ENCODE data around the gene CRHR2. TPM values are rescaled to one million over a fixed set of nuclear protein-coding genes. Genes with fewer than 3 reads are reported as not detected.

The CRHR2 gene
- total RNA-seq, 1 experiment from 2014 or later: not detected

DNA sequence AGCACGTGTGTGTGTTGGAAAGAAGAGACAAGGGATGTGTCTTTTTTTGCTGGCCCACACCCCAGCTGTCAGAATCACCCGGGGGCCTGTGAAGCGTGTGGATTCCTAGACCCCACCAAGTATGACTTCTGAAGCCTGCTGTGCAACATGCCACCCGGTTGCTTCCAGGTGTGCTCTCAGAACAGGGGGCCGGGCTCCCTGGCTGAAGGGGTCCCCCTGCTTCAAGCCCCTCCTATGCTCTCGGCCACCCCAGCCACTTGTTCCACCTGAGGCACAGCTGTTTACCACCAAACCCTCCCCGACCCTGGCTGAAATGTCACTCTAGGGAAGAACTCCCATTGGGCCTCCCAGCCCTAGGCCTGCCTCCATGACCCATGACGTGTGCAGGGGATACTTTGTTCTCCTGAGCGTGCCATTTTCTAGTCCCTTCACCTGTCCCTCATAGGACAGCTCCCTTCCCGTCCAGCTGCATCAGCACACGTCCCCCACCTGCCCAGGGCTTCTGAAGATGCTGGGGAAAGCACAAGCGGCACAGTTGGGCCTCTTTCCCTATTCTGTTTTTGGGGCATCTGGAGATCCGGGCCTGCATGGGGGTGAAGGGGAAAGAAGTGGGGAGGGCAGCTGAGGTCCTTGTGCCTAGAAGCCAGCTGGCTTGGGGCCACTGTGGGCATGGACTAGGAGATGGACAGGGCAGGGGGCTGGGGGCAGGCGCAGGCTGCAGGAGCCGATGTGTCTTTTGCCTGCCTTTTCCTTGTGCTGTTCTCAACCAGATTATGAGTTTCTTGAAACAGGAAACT is 33.3 kb downstream of the CRHR2 start:
- BruUV-seq (replicated peaks): no TSS peak

DNA sequence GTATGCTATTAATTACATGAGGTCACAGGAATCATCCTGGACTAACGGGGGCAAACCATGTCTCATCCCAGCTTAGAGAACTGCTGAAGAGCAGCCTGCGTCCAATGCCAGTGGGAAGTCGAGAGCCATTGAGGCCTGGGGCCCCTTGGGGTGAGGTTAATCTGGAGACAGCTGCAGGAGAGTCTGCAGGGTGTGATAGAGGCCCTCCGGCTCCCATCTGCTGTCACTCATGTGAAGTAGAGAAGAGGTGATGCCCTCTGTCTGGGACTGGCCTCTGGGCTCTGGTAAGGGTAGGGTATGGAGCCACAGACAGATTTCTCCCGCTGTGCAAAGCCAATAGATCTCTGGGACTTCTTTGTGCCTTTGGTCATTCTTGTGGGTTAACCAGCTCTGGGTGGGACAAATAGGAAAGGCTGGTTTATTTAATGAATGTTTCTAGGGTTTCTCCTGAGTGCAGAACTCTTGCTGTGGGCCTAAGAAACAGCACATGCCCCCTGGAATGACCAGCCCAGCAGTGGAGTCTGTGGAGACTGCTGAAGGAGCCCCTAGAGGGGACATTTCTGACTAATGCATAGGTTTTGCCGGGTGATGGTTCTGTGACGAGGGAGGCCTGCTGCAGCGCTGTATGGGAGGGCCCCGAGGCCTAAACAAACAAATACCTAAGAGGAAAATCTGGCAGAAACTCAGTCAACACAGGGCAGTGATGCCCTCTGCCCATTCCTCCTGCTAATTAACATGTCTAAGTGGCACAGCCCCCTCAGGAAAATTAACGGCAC is 34.5 kb downstream of the CRHR2 start:
- TF ChIP-seq EZH2 (IDR thresholded peaks at IDR 0.05; ENCODE audit: borderline replicate concordance, low read depth, low read length, poor library complexity, severe bottlenecking): no peak
- TF ChIP-seq, protein P1, sequence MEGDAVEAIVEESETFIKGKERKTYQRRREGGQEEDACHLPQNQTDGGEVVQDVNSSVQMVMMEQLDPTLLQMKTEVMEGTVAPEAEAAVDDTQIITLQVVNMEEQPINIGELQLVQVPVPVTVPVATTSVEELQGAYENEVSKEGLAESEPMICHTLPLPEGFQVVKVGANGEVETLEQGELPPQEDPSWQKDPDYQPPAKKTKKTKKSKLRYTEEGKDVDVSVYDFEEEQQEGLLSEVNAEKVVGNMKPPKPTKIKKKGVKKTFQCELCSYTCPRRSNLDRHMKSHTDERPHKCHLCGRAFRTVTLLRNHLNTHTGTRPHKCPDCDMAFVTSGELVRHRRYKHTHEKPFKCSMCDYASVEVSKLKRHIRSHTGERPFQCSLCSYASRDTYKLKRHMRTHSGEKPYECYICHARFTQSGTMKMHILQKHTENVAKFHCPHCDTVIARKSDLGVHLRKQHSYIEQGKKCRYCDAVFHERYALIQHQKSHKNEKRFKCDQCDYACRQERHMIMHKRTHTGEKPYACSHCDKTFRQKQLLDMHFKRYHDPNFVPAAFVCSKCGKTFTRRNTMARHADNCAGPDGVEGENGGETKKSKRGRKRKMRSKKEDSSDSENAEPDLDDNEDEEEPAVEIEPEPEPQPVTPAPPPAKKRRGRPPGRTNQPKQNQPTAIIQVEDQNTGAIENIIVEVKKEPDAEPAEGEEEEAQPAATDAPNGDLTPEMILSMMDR (conservative IDR thresholded peaks at IDR 0.05; ENCODE audit: low read depth, low read length): no peak
- intact Hi-C loops (cut with micrococcal nuclease; ENCODE audit: unreplicated experiment): no loop called here
- no peak overlapping the region for H3K27ac ChIP-seq (ENCODE audit: low read depth, low read length, poor library complexity, severe bottlenecking)
- H3K27me3 ChIP-seq (replicated peaks; ENCODE audit: insufficient read depth, low read depth, low read length, poor library complexity): no peaks in the 10 kb centered on the region
- H3K9me3 ChIP-seq (ENCODE audit: low read depth, low read length, poor library complexity, severe bottlenecking): no peaks in the 10 kb centered on the region
- H3K36me3 ChIP-seq (ENCODE audit: insufficient read depth, low read length, poor library complexity, severe bottlenecking): peaks cover 6% of the 10 kb centered on the region
- no peak for DNase-seq (ENCODE audit: low spot score)
- H3K4me3 ChIP-seq (ENCODE audit: low read depth, low read length, poor library complexity, severe bottlenecking): no peak overlapping the region
- no peaks in the 10 kb centered on the region for H3K4me1 ChIP-seq (ENCODE audit: insufficient read depth, low read length, poor library complexity, severe bottlenecking)
- ChIA-PET CTCF (no interaction called here), POLR2A (ENCODE audit: low non-redundant PET) (no interaction called here)
- BruUV-seq (replicated peaks): no TSS peak

More for the DNA sequence above, 33.3 kb downstream of the CRHR2 start:
- Histone ChIP-seq H3K27ac (ENCODE audit: low read depth, low read length, poor library complexity, severe bottlenecking) (no peak overlapping the region), H3K36me3 (ENCODE audit: insufficient read depth, low read length, poor library complexity, severe bottlenecking) (no peaks in the 10 kb centered on the region), H3K9me3 (ENCODE audit: low read depth, low read length, poor library complexity, severe bottlenecking) (no peaks in the 10 kb centered on the region), H3K27me3 (replicated peaks; ENCODE audit: insufficient read depth, low read depth, low read length, poor library complexity) (no peaks in the 10 kb centered on the region), H3K4me3 (ENCODE audit: low read depth, low read length, poor library complexity, severe bottlenecking) (no peak overlapping the region), H3K4me1 (ENCODE audit: insufficient read depth, low read length, poor library complexity, severe bottlenecking) (no peaks in the 10 kb centered on the region)
- intact Hi-C loops (cut with micrococcal nuclease; ENCODE audit: unreplicated experiment): no loop called here
- ChIA-PET CTCF (no interaction called here), POLR2A (ENCODE audit: low non-redundant PET) (no interaction called here)
- TF ChIP-seq EZH2 (IDR thresholded peaks at IDR 0.05; ENCODE audit: borderline replicate concordance, low read depth, low read length, poor library complexity, severe bottlenecking): no peak
- TF ChIP-seq, protein P1 (conservative IDR thresholded peaks at IDR 0.05; ENCODE audit: low read depth, low read length): no peak
- no peak for DNase-seq (ENCODE audit: low spot score)

DNA sequence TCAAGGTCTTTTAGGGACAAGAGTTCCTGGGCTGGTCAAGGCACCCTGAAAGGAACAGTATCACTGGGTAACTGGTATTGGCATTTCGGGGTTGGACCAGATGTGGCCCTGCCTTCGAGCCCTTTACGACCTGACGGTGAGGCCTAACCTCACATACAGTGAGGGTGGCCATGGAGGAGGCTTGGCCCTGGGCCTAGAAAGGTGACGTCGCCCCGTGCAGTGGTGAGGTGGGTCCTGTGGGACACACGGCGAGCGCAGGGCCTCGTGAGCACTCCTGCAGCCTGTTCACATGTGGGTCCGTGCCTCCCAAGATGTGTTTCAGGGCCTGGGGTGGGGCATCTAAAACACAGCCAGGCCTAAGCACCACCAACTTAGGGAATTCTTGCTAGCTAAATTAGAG is 36.1 kb downstream of the CRHR2 start:
- POLR2A ChIA-PET (ENCODE audit: low non-redundant PET): no interaction called here
- intact Hi-C loops (cut with micrococcal nuclease; ENCODE audit: unreplicated experiment): no loop called here
- TF ChIP-seq, protein P1 (conservative IDR thresholded peaks at IDR 0.05; ENCODE audit: low read depth, low read length): no peak
- TF ChIP-seq EZH2 (IDR thresholded peaks at IDR 0.05; ENCODE audit: borderline replicate concordance, low read depth, low read length, poor library complexity, severe bottlenecking): no peak

More for the DNA sequence above, 36.1 kb downstream of the CRHR2 start:
- H3K9me3 ChIP-seq (ENCODE audit: low read depth, low read length, poor library complexity, severe bottlenecking): no peaks in the 10 kb centered on the region
- H3K4me3 ChIP-seq (ENCODE audit: low read depth, low read length, poor library complexity, severe bottlenecking): no peak overlapping the region
- CTCF ChIA-PET: no interaction called here
- no TSS peak for BruUV-seq (replicated peaks)
- H3K27me3 ChIP-seq (replicated peaks; ENCODE audit: insufficient read depth, low read depth, low read length, poor library complexity): no peaks in the 10 kb centered on the region
- no peak for DNase-seq (ENCODE audit: low spot score)
- H3K27ac ChIP-seq (ENCODE audit: low read depth, low read length, poor library complexity, severe bottlenecking): no peak overlapping the region
- peaks cover 6% of the 10 kb centered on the region for H3K36me3 ChIP-seq (ENCODE audit: insufficient read depth, low read length, poor library complexity, severe bottlenecking)
- H3K4me1 ChIP-seq (ENCODE audit: insufficient read depth, low read length, poor library complexity, severe bottlenecking): no peaks in the 10 kb centered on the region

Data from A673 (cell line).